Heart left ventricle (tissue), 16 donors: ENCODE measurements around the gene CTNNA3. TPM values are rescaled to one million over a fixed set of nuclear protein-coding genes. Genes with fewer than 3 reads are reported as not detected.

Source experiments
- ATAC-seq, 4 donors: fragments of 200-7000 bp; cut with Tn5 transposase; one replicate each; pipeline ENCODE4 v1.9.1; 2020 to 2022; ENCODE audit warnings: moderate library complexity in 4 of 4, mild to moderate bottlenecking in 3 of 4, moderate number of reproducible peaks in 1 of 4
- DNase-seq, 5 donors: peaks; one replicate each; pipeline ENCODE4 v3.0.0-alpha.2; 2020
- H3K27ac ChIP-seq, 12 donors: fragments of 200-600 bp; sonication (generic) in 4 of 12; one replicate each; pipeline versions ENCODE4 v1.5.0 to v1.8.0; 2016 to 2022; ENCODE audit warnings: mild to moderate bottlenecking in 2 of 12
- H3K27me3 ChIP-seq, 9 donors: fragments of 200-600 bp; sonication (generic) in 2 of 9; one replicate each; pipeline versions ENCODE4 v1.5.1 to v1.8.0; 2016 to 2022; ENCODE audit warnings: mild to moderate bottlenecking in 3 of 9
- H3K36me3 ChIP-seq, 9 donors: fragments of 200-600 bp; sonication (generic) in 2 of 9; one replicate each; pipeline versions ENCODE4 v1.5.0 to v1.8.0; 2018 to 2022; ENCODE audit warnings: mild to moderate bottlenecking in 2 of 9
- H3K4me1 ChIP-seq, 12 donors: fragments of 200-600 bp; sonication (generic) in 4 of 12; one replicate each; pipeline versions ENCODE4 v1.5.0 to v1.8.0; 2016 to 2022; ENCODE audit warnings: mild to moderate bottlenecking in 3 of 12
- H3K4me3 ChIP-seq, 12 donors: fragments of 200-600 bp; sonication (generic) in 4 of 12; one replicate each; pipeline versions ENCODE4 v1.5.0 to v1.8.0; 2017 to 2022; ENCODE audit warnings: mild to moderate bottlenecking in 9 of 12, moderate library complexity in 4 of 12
- H3K9me3 ChIP-seq, 12 donors: fragments of 200-600 bp; sonication (generic) in 4 of 12; one replicate each; pipeline versions ENCODE4 v1.5.0 to v1.8.0; 2016 to 2022; ENCODE audit warnings: mild to moderate bottlenecking in 1 of 12
- CTCF ChIP-seq, 12 donors: fragments of 200-600 bp; sonication (generic) in 4 of 12; IDR thresholded peaks; one replicate each; pipeline versions ENCODE4 v1.5.0 to v1.8.0; 2018 to 2022; ENCODE audit warnings: antibody characterized with exemption in 12 of 12, mild to moderate bottlenecking in 5 of 12
- POLR2A ChIP-seq, 2 donors: fragments of 450-650 bp; IDR thresholded peaks; one replicate each; pipeline ENCODE4 v1.6.1; 2017; ENCODE audit warnings: antibody characterized with exemption in 2 of 2, mild to moderate bottlenecking in 2 of 2, moderate library complexity in 2 of 2
- WGBS, 4 donors: extraction: QIAGEN DNeasy Blood & Tissue Kit in 2 of 4; methylation state at CpG; one replicate each; pipeline versions ENCODE4 v1.1.5 to v1.1.7; 2013 to 2018; 5-methylcytosine and 5-hydroxymethylcytosine counted together
- intact Hi-C, 10 donors: fragments of 100-400 bp; cut with DNase I; formaldehyde crosslinking; loops; one replicate each; pipeline versions ENCODE4 v1.11.1 to v1.14.2; 2022
- long read RNA-seq, 3 donors: library from polyadenylated mRNA; unstranded; transcript quantifications; one replicate each; pipeline ENCODE4 v2.0.0, GENCODE V29; 2020 to 2021
- polyA plus RNA-seq, 2 donors: library from polyadenylated mRNA; stranded (reverse); fragments of 200-250 nt; gene quantifications; one replicate each; pipeline ENCODE4 v1.2.3, GENCODE V29; 2013
- total RNA-seq, 9 donors: library from RNA; depleted of rRNA in 2 of 9; stranded (reverse); fragments of >200 nt in 2 of 9; fragmentation: NEBNext Ultra II Directional in 3 of 9; extraction: Animal tissue kit (Norgen Biotek cat#: 25700) in 3 of 9; gene quantifications; one replicate each; pipeline versions ENCODE4 v1.1.0 to v1.2.4, GENCODE V29; 2016 to 2023
- donor health status: ischemic (EF 13 %, LVEDD 7.1; RV severe dilation, severe dysfunction).
- donor health status: healthy with polysubstance abuse.
- donor health status: DM: no; HTN: yes; CAD: no.
- donor health status: DM: no; HTN: no; CAD: no.
- donor health status: ischemic (EF 25% LVEDD 6.9; RV normal size, moderate dysfunction).
- donor health status: ischemic (EF 25% LVEDD 5.7; RV mildly dilated, moderate dysfunction).
- donor health status: healthy.
- donor health status: DM: yes; HTN: yes; CAD: no.
- donor health status: ischemic (EF 35%, LVEDD 5.7; RV mildly dilated, moderate dysfunction).
- donor health status: nonischemic (EF 11% LVEDD 7.7; RV severe dilation, severe dysfunction).
- donor health status: DM: yes; HTN: yes; CAD: no.
- donor health status: PGD.
- donor health status: ischemic (EF 29% LVEDD 5.4; RV normal size, mild dysfunction).
- donor health status: nonischemic (EF 23%, LVEDD 6.1; RV moderate dilation, normal function).

Gene CTNNA3
- 100 to 1,000 TPM in 5 of 9 donors, 10 to 100 TPM in 4; 41.0 to 200 (median 116) TPM for total RNA-seq
- polyA plus RNA-seq: 1 to 10 TPM; 4.8 to 5.0 TPM
- long read RNA-seq, donor 1, partial matches to known transcripts: 3 of 21 reads
- long read RNA-seq, donor 1, other reads (novel, unspliced or antisense): 18 of 21 reads
- long read RNA-seq, donor 2, partial matches to known transcripts: 8 of 24 reads
- long read RNA-seq, donor 2, other reads (novel, unspliced or antisense): 16 of 24 reads
- long read RNA-seq, donor 3, partial matches to known transcripts: 1 of 7 reads
- long read RNA-seq, donor 3, other reads (novel, unspliced or antisense): 6 of 7 reads

DNA sequence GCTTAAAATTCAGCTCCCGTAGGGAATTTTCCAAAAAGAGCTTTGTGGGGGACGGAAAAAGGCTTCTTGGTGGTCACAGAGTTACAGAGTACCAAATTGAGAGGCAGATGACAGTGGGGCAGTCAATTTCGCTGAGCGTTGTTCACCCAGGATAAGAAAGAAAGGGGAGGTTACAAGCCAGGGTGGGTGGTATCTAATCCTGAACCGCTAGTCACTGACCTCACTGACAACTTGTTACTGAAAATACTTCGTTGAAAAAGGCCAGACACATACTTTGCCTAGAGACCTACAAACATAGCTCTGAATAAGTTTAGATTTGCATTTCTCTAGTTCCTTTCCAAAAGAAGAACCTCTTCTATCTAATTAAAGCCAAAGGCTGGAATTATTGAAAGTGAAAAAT is at the start of gene CTNNA3:
Gene CTNNA3 (minus strand): TSS at position 167 of the 400 bp plus-strand sequence.
- peaks cover 0 to 21% (median 4%) of the 10 kb centered on the region in 12 donors for H3K4me1 ChIP-seq
- TF ChIP-seq CTCF (IDR thresholded peaks at IDR 0.05): no peak
- peak; percentile 95 to 96 (median 96) for ATAC-seq
- peak in 3 of 5 donors; percentile 31 to 47 (median 45) for DNase-seq
- H3K36me3 ChIP-seq: no peaks in the 10 kb centered on the region
- H3K9me3 ChIP-seq: no peaks in the 10 kb centered on the region
- H3K27me3 ChIP-seq: peaks cover 0 to 7% (median 0%) of the 10 kb centered on the region in 9 donors
- intact Hi-C loops: loop anchor here in 8 of 10 donors (2.0 to 5.0 kb wide), 5 partner anchors 34 to 85 kb away; no protein-coding TSS in a partner anchor
- WGBS, 4 donors: 7 to 14% (median 13%) methylated on average over 6 of the region's 6 CpGs
- H3K27ac ChIP-seq: peak within 1 kb of the TSS; percentile 62 to 91 (median 81)
- H3K4me3 ChIP-seq: peak within 1 kb of the TSS; percentile 12 to 60 (median 46)

DNA sequence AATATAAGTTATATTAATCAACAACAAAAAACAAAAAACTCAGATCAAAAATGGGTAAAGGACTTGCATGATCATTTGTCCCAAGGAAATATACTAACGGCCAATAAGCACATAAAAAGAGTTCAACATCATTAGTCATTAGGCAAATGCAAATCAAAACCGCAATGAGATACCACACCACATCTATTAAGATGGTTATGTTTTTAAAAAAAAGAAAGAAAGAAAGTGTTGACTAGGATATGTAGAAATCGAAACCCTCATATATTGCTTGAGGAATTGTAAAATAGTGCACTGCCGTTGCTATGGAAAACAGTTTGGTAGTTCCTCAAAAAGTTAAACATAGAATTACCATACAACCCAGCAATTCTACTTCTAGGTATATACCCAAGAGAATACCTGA is 39.4 kb upstream of the CTNNA3 start:
- H3K27ac ChIP-seq: no peak overlapping the region
- WGBS, 4 donors: 84 to 91% (median 87%) methylated on average over 4 of the region's 4 CpGs
- no peak for TF ChIP-seq CTCF (IDR thresholded peaks at IDR 0.05)
- TF ChIP-seq POLR2A (IDR thresholded peaks at IDR 0.05): no peak

DNA sequence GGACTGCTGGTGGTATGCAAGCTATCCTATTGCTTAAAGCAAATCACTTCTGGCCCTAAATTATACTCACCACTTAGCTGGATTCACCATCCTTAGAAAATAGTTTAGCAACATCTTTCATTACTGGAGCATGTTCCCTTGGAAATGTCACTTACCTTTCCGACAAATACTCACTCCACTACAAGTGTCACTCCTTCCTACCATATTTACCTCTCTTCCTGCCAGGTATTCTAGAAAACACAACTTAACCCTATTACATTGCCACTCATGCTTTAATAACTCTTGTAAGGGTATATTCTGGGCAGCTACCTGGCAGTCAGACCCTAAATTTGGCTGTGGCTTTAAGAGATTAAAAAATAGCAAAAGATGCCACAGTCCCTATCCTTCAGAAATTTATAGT is 37.5 kb upstream of the CTNNA3 start:
- intact Hi-C loops: no loop called here
- Histone ChIP-seq H3K4me3 (no peak overlapping the region), H3K27me3 (no peaks in the 10 kb centered on the region), H3K27ac (no peak overlapping the region), H3K36me3 (no peaks in the 10 kb centered on the region), H3K9me3 (no peaks in the 10 kb centered on the region), H3K4me1 (no peaks in the 10 kb centered on the region)
- ATAC-seq (no peak), DNase-seq (no peak)
- TF ChIP-seq CTCF (IDR thresholded peaks at IDR 0.05) (no peak), POLR2A (IDR thresholded peaks at IDR 0.05) (no peak)
- 80 to 99% (median 96%) methylated on average over 1 of the region's 1 CpG for WGBS, 4 donors

More for the DNA sequence above, 39.4 kb upstream of the CTNNA3 start:
- intact Hi-C loops: no loop called here
- DNase-seq: no peak
- H3K9me3 ChIP-seq: peaks cover 0 to 3% (median 0%) of the 10 kb centered on the region in 12 donors
- no peaks in the 10 kb centered on the region for H3K36me3 ChIP-seq
- no peak overlapping the region for H3K4me3 ChIP-seq
- ATAC-seq: no peak
- H3K27me3 ChIP-seq: no peaks in the 10 kb centered on the region
- no peaks in the 10 kb centered on the region for H3K4me1 ChIP-seq

DNA sequence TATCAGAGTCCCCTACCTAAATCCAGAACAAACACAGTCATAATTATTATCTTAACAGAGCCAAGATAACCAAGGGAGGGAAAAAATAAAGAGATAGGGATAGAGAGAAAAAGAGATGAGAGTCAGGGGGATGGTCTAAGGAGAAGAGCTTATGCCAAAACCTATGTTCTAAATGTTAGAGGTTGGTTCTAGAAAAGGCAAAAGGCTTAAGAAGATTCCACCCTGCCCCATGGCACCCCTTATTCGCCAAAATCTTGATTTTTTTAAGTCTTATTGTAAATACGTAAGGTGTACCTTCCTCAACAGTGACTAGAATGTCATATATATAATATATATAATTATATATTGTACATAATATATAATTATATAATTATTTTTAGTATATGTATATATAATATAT is 29.6 kb upstream of the CTNNA3 start:
- no peaks in the 10 kb centered on the region for H3K36me3 ChIP-seq
- intact Hi-C loops: no loop called here
- TF ChIP-seq CTCF (IDR thresholded peaks at IDR 0.05): no peak
- TF ChIP-seq POLR2A (IDR thresholded peaks at IDR 0.05): no peak
- no peaks in the 10 kb centered on the region for H3K9me3 ChIP-seq
- no peaks in the 10 kb centered on the region for H3K4me1 ChIP-seq
- no peak overlapping the region for H3K27ac ChIP-seq
- ATAC-seq (no peak), DNase-seq (no peak)
- WGBS, 4 donors: 70 to 94% (median 87%) methylated on average over 2 of the region's 2 CpGs
- no peaks in the 10 kb centered on the region for H3K27me3 ChIP-seq
- H3K4me3 ChIP-seq: no peak overlapping the region
